ENCODE data around the gene CHCHD10.

DNA sequence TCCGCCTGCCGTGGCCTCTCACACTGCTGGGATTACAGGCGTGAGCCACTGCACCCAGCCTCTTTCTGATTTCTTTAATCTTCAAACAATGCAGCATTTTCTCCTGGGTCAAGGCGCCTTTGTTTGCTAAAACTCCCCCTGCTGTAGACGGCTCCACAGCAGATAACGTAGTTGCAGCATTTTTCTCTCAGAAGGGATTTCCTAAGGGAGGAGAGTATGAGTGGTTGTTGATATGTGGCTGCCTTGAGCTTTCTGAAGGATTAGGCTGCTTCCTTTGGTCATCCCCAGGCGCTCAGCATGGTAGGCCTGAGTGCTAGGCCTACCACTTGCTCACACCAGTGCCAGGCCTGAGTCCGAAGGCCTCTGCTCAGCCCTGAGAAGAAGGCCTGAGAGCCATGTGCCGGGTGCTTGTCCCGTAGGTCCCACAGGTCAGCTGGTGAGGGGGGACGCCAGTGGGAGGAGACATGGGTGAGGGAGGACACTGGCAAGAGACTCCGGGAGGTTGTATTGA is 37.1 kb upstream of the CHCHD10 start:
- TF ChIP-seq, protein P1, sequence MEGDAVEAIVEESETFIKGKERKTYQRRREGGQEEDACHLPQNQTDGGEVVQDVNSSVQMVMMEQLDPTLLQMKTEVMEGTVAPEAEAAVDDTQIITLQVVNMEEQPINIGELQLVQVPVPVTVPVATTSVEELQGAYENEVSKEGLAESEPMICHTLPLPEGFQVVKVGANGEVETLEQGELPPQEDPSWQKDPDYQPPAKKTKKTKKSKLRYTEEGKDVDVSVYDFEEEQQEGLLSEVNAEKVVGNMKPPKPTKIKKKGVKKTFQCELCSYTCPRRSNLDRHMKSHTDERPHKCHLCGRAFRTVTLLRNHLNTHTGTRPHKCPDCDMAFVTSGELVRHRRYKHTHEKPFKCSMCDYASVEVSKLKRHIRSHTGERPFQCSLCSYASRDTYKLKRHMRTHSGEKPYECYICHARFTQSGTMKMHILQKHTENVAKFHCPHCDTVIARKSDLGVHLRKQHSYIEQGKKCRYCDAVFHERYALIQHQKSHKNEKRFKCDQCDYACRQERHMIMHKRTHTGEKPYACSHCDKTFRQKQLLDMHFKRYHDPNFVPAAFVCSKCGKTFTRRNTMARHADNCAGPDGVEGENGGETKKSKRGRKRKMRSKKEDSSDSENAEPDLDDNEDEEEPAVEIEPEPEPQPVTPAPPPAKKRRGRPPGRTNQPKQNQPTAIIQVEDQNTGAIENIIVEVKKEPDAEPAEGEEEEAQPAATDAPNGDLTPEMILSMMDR (IDR thresholded peaks at IDR 0.05; ENCODE audit: low read depth, low read length, poor library complexity, severe bottlenecking), result peak; percentile 32
- no peak for TF ChIP-seq EZH2phosphoT487 (IDR thresholded peaks at IDR 0.05; ENCODE audit: borderline replicate concordance, low read length)

Data from DOHH2 (cell line).